Brain pericyte (primary cell): ENCODE data around the gene MYH11.
"Not testable (repeated sequence)": the region's sequence is repeated elsewhere in the genome, so short reads cannot be mapped to it uniquely, and the experiment has no call there.

Experiments
- DNase-seq: peaks from one replicate; pipeline ENCODE4 v3.0.0-alpha.2; 2012; ENCODE audit warnings: low read depth, low spot score

The MYH11 gene

GRCh38 chr16:15810949-15811348 lies 45.9 kb downstream of the MYH11 start:
- DNase-seq = no peak

DNA sequence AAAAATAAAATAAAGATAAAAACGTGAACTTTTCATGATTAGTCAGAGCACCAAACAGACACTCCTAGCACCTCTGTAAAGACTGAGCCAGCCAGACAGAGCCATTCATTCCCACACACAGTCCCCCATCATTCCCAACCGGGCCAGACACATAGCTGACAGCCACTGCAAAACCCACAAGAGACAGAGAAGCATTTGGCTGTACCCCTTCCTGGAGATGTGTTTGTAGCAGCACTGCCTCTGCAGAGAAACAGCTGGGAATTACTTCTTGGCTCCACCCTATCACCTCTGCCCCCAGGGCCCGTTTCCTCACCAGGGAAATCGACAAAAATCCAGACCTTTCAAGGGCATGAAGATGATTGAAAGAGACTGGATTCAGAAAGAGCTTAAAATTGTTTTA lies 46.4 kb downstream of the MYH11 start:
- DNase-seq = no peak

- not testable (repeated sequence) for DNase-seq
Measured at GRCh38 chr16:15809297-15809696, 47.5 kb downstream of the MYH11 start.

DNA sequence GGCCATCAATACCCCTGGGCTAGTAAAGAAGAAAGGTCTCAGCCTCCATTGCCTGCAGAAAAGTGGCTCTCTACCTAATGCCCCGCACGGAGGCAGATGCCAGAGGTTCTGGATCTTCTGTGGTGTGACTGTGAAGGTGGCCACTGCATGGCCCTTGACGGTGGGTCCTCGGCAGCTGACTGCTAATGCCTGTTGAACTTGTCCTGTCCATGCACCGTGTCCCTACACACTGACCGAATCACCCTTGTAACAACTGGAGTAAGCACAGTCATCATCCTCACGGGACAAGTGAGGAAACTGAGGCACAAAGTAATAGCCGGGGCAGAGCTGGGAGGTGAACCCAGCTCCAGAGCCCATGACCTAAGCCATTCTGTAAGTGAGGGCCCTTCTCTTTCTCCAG lies 48.8 kb downstream of the MYH11 start:
- no peak for DNase-seq

DNA sequence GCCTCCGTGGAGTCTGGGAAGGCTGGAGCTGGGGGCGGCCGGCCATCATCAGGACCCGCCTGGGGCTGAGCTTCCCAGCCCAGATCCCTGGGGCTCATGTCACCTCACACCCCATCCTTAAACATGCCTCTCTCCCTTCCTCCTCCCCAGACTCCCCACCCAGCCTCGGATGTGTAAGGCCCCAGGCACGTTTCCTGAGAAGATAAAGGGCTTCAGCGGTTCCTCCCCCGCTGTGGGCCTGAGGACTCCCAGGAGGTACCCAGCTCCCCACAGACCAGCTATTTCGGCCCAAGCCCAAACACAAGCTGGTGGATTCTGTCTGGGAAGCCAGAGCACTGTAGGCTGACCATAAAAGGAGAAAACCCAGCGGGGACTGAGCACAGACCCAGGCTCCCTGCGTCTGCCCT lies 49.2 kb downstream of the MYH11 start:
- DNase-seq = peak; percentile 51

- no peak for DNase-seq
Measured at GRCh38 chr16:15803618-15804017, 53.2 kb downstream of the MYH11 start.

DNA sequence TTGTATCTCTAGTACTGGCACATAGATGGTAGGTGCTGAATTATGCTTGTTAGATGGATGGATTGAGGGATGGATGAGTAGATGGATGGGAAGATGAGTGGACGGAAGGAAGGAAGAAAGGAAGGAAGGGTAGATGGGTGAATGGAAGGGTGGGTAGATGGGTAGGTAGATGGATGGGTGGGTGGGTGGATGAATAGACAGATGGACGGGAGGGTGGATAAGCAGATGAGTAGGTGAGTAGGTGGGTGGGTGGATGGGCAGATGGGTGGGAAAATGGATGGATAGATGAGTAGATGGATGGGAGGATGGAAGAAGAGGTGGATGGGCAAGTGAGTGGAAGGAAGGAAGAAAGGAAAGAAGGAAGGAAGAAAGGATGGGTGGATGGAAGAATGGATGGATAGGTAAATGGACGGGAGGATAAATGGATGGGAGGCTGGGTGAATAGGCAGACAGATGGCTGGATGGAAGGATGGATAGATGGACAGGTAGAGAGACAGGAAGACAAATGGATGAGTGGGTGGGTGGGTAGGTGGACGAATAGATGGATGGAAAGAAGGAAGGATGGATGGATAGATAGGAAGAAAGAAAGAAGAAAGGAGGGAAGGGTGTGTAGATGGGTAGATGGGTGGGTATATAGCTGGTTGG lies 56.9 kb downstream of the MYH11 start:
- no peak for DNase-seq

DNA sequence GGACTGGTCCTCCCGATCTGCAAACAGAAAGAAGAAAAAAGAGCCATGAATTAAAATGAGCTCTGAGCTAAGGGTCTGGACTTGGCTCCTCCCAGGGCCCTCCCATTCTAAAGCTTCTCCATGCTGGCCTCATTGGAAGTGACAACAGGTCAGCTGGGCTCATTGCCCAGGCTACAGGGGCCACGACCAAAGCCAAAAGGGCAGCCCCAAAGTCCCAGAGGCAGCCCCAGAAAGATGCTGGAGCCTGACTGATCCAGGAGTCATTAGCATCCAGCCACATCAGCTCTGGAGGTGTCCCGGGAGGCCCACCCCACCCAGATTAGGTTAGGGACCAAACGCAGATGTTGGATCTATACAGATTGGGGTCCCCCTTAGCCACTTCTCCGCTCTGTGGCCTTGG lies 58.2 kb downstream of the MYH11 start:
- no peak for DNase-seq

DNA sequence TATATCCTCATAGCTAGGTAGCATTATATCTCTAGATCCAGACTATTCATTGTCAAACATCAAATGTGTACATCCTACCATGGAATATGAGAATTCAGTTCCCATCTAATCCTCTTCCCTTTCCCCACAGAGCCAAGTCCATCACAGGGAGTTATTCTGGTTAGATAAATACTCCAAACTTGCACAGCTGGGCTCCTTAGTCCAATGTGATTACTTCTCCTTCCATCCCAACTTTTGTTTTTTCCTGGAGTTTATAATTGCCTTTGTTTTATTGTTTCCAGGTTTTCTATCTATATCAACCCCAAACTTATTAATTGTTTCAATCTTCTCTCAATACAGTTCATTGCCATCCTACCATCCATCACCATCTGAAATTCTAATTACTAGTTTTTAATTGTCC lies 59.9 kb downstream of the MYH11 start:
- no peak for DNase-seq

- no peak for DNase-seq
Measured at GRCh38 chr16:15795615-15796014, 61.2 kb downstream of the MYH11 start.

GRCh38 chr16:15792563-15792971 lies 64.3 kb downstream of the MYH11 start:
- DNase-seq = no peak

GRCh38 chr16:15790458-15790857 lies 66.4 kb downstream of the MYH11 start:
- DNase-seq = no peak

GRCh38 chr16:15789816-15790215 lies 67.0 kb downstream of the MYH11 start:
- DNase-seq = not testable (repeated sequence)

- DNase-seq = no peak
Measured at GRCh38 chr16:15788846-15789239, 68.0 kb downstream of the MYH11 start.

- DNase-seq = no peak
Measured at GRCh38 chr16:15786501-15786900, 70.3 kb downstream of the MYH11 start.

- no peak for DNase-seq
Measured at GRCh38 chr16:15785386-15786059, 71.3 kb downstream of the MYH11 start.

GRCh38 chr16:15783985-15784384 lies 72.8 kb downstream of the MYH11 start:
- DNase-seq = no peak

GRCh38 chr16:15782573-15783365 lies 74.1 kb downstream of the MYH11 start:
- no peak for DNase-seq

DNA sequence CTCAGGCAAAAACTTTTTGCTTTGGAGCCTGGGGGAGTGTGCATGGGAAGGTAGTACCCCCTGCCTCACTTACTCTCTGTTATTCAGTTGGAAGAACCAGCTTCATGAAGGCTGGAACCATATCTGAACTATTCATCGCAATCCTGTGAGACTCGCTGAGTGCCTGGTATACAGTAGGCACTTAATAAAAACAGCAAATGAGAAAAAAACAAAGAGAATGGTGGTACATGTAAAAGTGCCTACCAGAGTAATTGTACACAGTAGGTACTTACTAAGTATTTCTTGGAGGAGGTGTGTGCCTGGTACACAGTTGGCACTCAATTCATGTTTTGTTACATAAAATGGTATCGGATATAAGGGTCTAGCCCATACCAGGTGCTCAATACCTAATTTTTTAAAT lies 75.2 kb downstream of the MYH11 start:
- no peak for DNase-seq

- no peak for DNase-seq
Measured at GRCh38 chr16:15780805-15781204, 76.0 kb downstream of the MYH11 start.

GRCh38 chr16:15779664-15780351 lies 77.0 kb downstream of the MYH11 start:
- DNase-seq = no peak

DNA sequence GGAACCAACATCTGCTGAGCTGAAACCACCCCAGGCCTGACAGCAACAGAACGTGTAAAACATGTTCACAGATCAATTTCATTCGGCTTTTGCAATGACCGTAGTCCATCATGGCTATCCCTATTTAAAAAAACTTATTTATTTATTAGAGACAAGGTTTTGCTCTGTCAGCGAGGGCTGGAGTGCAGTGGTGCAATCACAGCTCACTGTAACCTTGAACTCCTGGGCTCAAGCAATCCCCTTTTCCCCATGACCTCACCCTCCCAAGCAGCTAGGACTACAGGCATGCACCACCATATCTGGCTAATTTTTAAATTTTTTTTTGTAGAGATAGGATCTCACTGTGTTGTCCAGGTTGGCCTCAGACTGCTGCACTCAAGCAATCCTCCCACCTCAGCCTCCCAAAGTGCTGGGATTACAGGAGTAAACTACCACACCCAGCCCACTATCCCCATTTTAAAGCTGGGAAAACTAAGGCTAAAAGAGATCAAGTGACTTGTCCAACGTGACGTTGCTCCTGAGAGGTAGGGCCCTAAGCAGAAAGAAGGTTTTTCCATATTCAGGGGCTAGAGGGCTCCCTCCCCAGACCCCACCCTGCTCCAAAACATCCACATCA lies 77.7 kb downstream of the MYH11 start:
- DNase-seq = no peak
